Measurements from ENCODE around the gene PDCL3. TPM values are rescaled to one million over a fixed set of nuclear protein-coding genes. Genes with fewer than 3 reads are reported as not detected.
A peak's percentile ranks its signal among the peaks of the same experiment; 100 is the strongest.

PDCL3 gene
- total and polyA plus RNA-seq, 2 donors (not counting 3 experiments of a cell fraction or from before 2014, with no cell fraction given), result 19.4 to 32.8 TPM

DNA sequence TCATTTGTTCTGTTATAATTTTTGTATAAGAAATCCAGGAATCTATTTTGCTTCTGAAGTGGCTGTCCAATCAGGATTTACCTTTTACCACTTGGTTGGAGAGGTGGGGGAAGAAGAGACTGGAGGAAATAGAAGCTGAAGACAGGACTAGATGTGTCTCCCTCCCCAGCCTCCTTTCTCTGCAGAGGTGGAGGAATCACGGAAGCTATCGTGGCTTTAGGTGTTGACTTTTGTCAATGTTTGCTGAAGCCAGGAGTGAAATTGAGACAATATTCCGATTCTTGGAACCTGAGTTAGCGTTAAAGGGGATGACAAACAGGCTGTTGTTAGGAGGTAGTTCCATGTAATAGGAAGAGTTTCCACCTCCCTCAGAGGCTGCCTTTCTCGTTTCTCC, 43.5 kb downstream of the PDCL3 start:
- Histone ChIP-seq H3K27ac (ENCODE audit: insufficient read depth, low read depth, low read length) (no peak overlapping the region), H3K4me2 (ENCODE audit: insufficient read depth, low read length) (no peak overlapping the region), H3K9me3 (replicated peaks; ENCODE audit: control insufficient read depth, insufficient read depth, low read length) (no peaks in the 10 kb centered on the region), H3K9ac (replicated peaks; ENCODE audit: extremely low read depth, insufficient read depth, low read length) (no peak overlapping the region), H3K9me1 (replicated peaks; ENCODE audit: control insufficient read depth, extremely low read depth, insufficient read depth, low read length) (no peaks in the 10 kb centered on the region), H2AFZ (ENCODE audit: low read depth, low read length) (no peak overlapping the region), H3K36me3 (ENCODE audit: control insufficient read depth in 2 of 2, extremely low read depth in 1 of 2, insufficient read depth in 2 of 2, low read length in 2 of 2) (no peaks in the 10 kb centered on the region), H3K79me2 (ENCODE audit: control insufficient read depth, insufficient read depth, low read length) (no peaks in the 10 kb centered on the region), H3K4me1 (ENCODE audit: control insufficient read depth, extremely low read depth, insufficient read depth, low read length) (no peaks in the 10 kb centered on the region), H3K27me3 (ENCODE audit: control insufficient read depth in 2 of 2, insufficient read depth in 2 of 2, low read length in 2 of 2) (no peaks in the 10 kb centered on the region), H4K20me1 (replicated peaks; ENCODE audit: control insufficient read depth, extremely low read depth, insufficient read depth, low read length) (no peaks in the 10 kb centered on the region), H3K4me3 (replicated peaks in 1 of 3; ENCODE audit: insufficient read depth in 1 of 3, low read depth in 1 of 3, low read length in 3 of 3) (no peak overlapping the region)
- DNase-seq (ENCODE audit: low read depth, low spot score), result no peak
- no TSS peak for BruUV-seq (replicated peaks)
- TF ChIP-seq EZH2 (IDR thresholded peaks at IDR 0.05; ENCODE audit: borderline replicate concordance, low read depth, low read length, severe bottlenecking) (no peak), MYC (IDR thresholded peaks at IDR 0.05; ENCODE audit: low read depth, low read length) (no peak), FOS (IDR thresholded peaks at IDR 0.05; ENCODE audit: borderline replicate concordance, insufficient read depth, low read length) (no peak), GATA2 (IDR thresholded peaks at IDR 0.05; ENCODE audit: insufficient read depth, insufficient read length, low read depth, low read length) (no peak), POLR2AphosphoS5 (IDR thresholded peaks at IDR 0.05; ENCODE audit: insufficient read depth, low read depth, low read length) (no peak)
- TF ChIP-seq, protein P1, sequence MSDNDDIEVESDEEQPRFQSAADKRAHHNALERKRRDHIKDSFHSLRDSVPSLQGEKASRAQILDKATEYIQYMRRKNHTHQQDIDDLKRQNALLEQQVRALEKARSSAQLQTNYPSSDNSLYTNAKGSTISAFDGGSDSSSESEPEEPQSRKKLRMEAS (IDR thresholded peaks at IDR 0.05; ENCODE audit: insufficient read depth, insufficient read length), result no peak
- POLR2A ChIA-PET, result no interaction called here
- intact Hi-C loops (cut with micrococcal nuclease) (loop anchor here (1.0 kb wide), 1 partner anchor 124 kb away; no protein-coding TSS in a partner anchor), dilution Hi-C loops (cut with MboI; ENCODE audit: extremely low pct_ligation_motif_present, low sequenced_read_pairs) (no loop called here)
- FAIRE-seq, result no peak
- CTCF ChIA-PET, result interaction anchor here (0.6 to 3.8 kb wide), 18 partner anchors 9 to 612 kb away, joined by 3 to 25 read pairs (median 4); partner anchors contain the start of gene RPL31

DNA sequence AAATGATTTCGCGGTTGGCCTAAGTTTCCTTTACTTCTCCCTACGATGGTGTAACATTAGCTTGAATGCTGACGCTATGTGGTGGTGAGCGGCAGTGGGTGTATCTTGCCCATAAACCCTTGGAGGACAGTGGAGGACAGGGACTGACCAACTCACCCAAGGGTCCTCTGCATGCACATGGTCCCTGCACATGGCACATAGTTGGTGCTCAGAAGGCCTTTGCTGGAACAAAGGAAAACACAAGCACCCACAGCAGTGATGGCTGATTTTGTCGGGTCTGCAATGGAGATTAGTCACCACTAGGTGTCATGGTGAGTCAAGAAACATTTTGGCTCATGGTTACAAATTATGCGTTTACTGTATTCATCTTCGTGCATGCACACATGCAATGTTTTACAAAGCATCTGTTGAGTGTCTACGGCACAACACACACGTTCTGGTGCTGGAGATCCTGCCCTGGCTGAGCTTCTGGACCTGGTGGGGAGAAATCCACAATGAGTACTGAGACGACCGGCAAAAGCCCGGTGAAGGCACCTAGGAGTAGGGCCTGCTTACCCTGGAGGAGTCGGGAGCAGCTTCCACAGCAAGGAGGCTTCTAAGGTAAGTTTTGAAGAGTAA, 44.0 kb downstream of the PDCL3 start:
- Histone ChIP-seq H3K27me3 (ENCODE audit: control insufficient read depth in 2 of 2, insufficient read depth in 2 of 2, low read length in 2 of 2) (no peaks in the 10 kb centered on the region), H3K79me2 (ENCODE audit: control insufficient read depth, insufficient read depth, low read length) (no peaks in the 10 kb centered on the region), H2AFZ (ENCODE audit: low read depth, low read length) (no peak overlapping the region), H3K4me3 (replicated peaks in 1 of 3; ENCODE audit: insufficient read depth in 1 of 3, low read depth in 1 of 3, low read length in 3 of 3) (no peak overlapping the region), H3K4me1 (ENCODE audit: control insufficient read depth, extremely low read depth, insufficient read depth, low read length) (no peaks in the 10 kb centered on the region), H3K9ac (replicated peaks; ENCODE audit: extremely low read depth, insufficient read depth, low read length) (no peak overlapping the region), H3K9me1 (replicated peaks; ENCODE audit: control insufficient read depth, extremely low read depth, insufficient read depth, low read length) (no peaks in the 10 kb centered on the region), H4K20me1 (replicated peaks; ENCODE audit: control insufficient read depth, extremely low read depth, insufficient read depth, low read length) (no peaks in the 10 kb centered on the region), H3K9me3 (replicated peaks; ENCODE audit: control insufficient read depth, insufficient read depth, low read length) (no peaks in the 10 kb centered on the region), H3K36me3 (ENCODE audit: control insufficient read depth in 2 of 2, extremely low read depth in 1 of 2, insufficient read depth in 2 of 2, low read length in 2 of 2) (no peaks in the 10 kb centered on the region), H3K27ac (ENCODE audit: insufficient read depth, low read depth, low read length) (no peak overlapping the region), H3K4me2 (ENCODE audit: insufficient read depth, low read length) (no peak overlapping the region)
- DNase-seq (ENCODE audit: low read depth, low spot score) (peak; percentile 47), FAIRE-seq (peak; percentile 62)
- intact Hi-C loops (cut with micrococcal nuclease), result loop anchor here (1.0 kb wide), 1 partner anchor 123 kb away; no protein-coding TSS in a partner anchor
- ChIA-PET CTCF (interaction anchor here (0.6 to 3.8 kb wide), 20 partner anchors 10 to 611 kb away, joined by 3 to 25 read pairs (median 4); partner anchors contain the start of gene RPL31), POLR2A (no interaction called here)
- no TSS peak for BruUV-seq (replicated peaks)
- dilution Hi-C loops (cut with MboI; ENCODE audit: extremely low pct_ligation_motif_present, low sequenced_read_pairs), result no loop called here
- TF ChIP-seq EZH2 (IDR thresholded peaks at IDR 0.05; ENCODE audit: borderline replicate concordance, low read depth, low read length, severe bottlenecking) (no peak), POLR2AphosphoS5 (IDR thresholded peaks at IDR 0.05; ENCODE audit: insufficient read depth, low read depth, low read length) (no peak), MYC (IDR thresholded peaks at IDR 0.05; ENCODE audit: low read depth, low read length) (no peak), POLR2A (IDR thresholded peaks at IDR 0.05; ENCODE audit: low read depth, low read length) (no peak), JUN (IDR thresholded peaks at IDR 0.05; ENCODE audit: borderline replicate concordance, insufficient read depth, insufficient read length, low read depth) (peak; percentile 20), FOS (IDR thresholded peaks at IDR 0.05; ENCODE audit: borderline replicate concordance, insufficient read depth, low read length) (no peak), GATA2 (IDR thresholded peaks at IDR 0.05; ENCODE audit: insufficient read depth, insufficient read length, low read depth, low read length) (no peak)
- TF ChIP-seq, protein P2, sequence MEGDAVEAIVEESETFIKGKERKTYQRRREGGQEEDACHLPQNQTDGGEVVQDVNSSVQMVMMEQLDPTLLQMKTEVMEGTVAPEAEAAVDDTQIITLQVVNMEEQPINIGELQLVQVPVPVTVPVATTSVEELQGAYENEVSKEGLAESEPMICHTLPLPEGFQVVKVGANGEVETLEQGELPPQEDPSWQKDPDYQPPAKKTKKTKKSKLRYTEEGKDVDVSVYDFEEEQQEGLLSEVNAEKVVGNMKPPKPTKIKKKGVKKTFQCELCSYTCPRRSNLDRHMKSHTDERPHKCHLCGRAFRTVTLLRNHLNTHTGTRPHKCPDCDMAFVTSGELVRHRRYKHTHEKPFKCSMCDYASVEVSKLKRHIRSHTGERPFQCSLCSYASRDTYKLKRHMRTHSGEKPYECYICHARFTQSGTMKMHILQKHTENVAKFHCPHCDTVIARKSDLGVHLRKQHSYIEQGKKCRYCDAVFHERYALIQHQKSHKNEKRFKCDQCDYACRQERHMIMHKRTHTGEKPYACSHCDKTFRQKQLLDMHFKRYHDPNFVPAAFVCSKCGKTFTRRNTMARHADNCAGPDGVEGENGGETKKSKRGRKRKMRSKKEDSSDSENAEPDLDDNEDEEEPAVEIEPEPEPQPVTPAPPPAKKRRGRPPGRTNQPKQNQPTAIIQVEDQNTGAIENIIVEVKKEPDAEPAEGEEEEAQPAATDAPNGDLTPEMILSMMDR (IDR thresholded peaks at IDR 0.05; ENCODE audit: extremely low read depth in 1 of 2, insufficient read depth in 1 of 2, low read depth in 1 of 2, low read length in 2 of 2), result peak; percentile 65 to 71
- TF ChIP-seq, protein P1 (IDR thresholded peaks at IDR 0.05; ENCODE audit: insufficient read depth, insufficient read length), result peak; percentile 34
